Upper lobe of left lung (tissue), 6 donors: ENCODE results near the gene RFXAP. TPM values are rescaled to one million over a fixed set of nuclear protein-coding genes. Genes with fewer than 3 reads are reported as not detected.
"Not testable (repeated sequence)": the region's sequence is repeated elsewhere in the genome, so short reads cannot be mapped to it uniquely, and the experiment has no call there.

Experiments
- ATAC-seq, 2 donors: fragments of 200-7000 bp; cut with Tn5 transposase; one replicate each; pipeline ENCODE4 v1.9.1; 2022; ENCODE audit warnings: mild to moderate bottlenecking in 2 of 2, moderate library complexity in 2 of 2; ENCODE audit not compliant: low FRiP score in 2 of 2
- DNase-seq, 2 donors: peaks; one replicate each; pipeline ENCODE4 v3.0.0-alpha.2; 2019 to 2020
- H3K27ac ChIP-seq, 4 donors: fragments of 200-600 bp; sonication (generic); one replicate each; pipeline ENCODE4 v1.5.1; 2016 to 2019
- H3K27me3 ChIP-seq, 4 donors: fragments of 200-600 bp; sonication (generic); one replicate each; pipeline ENCODE4 v1.5.1; 2017 to 2019
- H3K36me3 ChIP-seq, 4 donors: fragments of 200-600 bp; sonication (generic); one replicate each; pipeline ENCODE4 v1.5.1; 2016 to 2019
- H3K4me1 ChIP-seq, 4 donors: fragments of 200-600 bp; sonication (generic); one replicate each; pipeline ENCODE4 v1.5.1; 2018 to 2019
- H3K4me3 ChIP-seq, 4 donors: fragments of 200-600 bp; sonication (generic); one replicate each; pipeline ENCODE4 v1.5.1; 2017 to 2019; ENCODE audit warnings: mild to moderate bottlenecking in 2 of 4, moderate library complexity in 1 of 4
- H3K9me3 ChIP-seq, 4 donors: fragments of 200-600 bp; sonication (generic); one replicate each; pipeline ENCODE4 v1.5.1; 2018 to 2019
- CTCF ChIP-seq, 6 experiments: fragments of 450-650 bp in 4 of 6; fragments of 200-600 bp in 2 of 6; sonication (generic) in 2 of 6; IDR thresholded peaks; one replicate each; pipeline ENCODE4 v1.5.1; 2016 to 2019; ENCODE audit warnings: antibody characterized with exemption in 6 of 6
- EP300 ChIP-seq, 4 donors: sonication (generic); formaldehyde crosslinking; IDR thresholded peaks; one replicate each; pipeline ENCODE4 v1.5.1; 2017; ENCODE audit warnings: antibody characterized with exemption in 4 of 4, control low read depth in 2 of 4
- POLR2A ChIP-seq, 4 donors: fragments of 450-650 bp; IDR thresholded peaks; one replicate each; pipeline ENCODE4 v1.5.1; 2016 to 2017; ENCODE audit warnings: antibody characterized with exemption in 4 of 4, mild to moderate bottlenecking in 2 of 4
- POLR2AphosphoS5 ChIP-seq, 2 donors: sonication (generic); formaldehyde crosslinking; IDR thresholded peaks; one replicate each; pipeline ENCODE4 v1.5.1; 2017; ENCODE audit warnings: antibody characterized with exemption in 2 of 2
- WGBS, 2 donors: methylation state at CpG; one replicate each; pipeline ENCODE4 v1.1.5; 2017 to 2018; 5-methylcytosine and 5-hydroxymethylcytosine counted together
- total RNA-seq, 6 donors: library from RNA; depleted of rRNA in 4 of 6; stranded (reverse); fragments of >200 nt in 4 of 6; gene quantifications; one replicate each; pipeline versions ENCODE4 v1.1.0 to v1.2.1, GENCODE V29; 2016 to 2021
- donor health status: DM: no; HTN: no; CAD: no; lungs with moderate emphysema.
- donor health status: DM: no; HTN: yes; CAD: no; lungs with severe emphysema.

Gene RFXAP
- total RNA-seq, 6 donors from 2014 or later: 4.3 to 12.0 (median 6.7) TPM

GRCh38 chr13:36774931-36775330 lies 44.1 kb upstream of the RFXAP start:
- H3K4me3 ChIP-seq: no peak overlapping the region
- H3K27me3 ChIP-seq: no peaks in the 10 kb centered on the region
- H3K9me3 ChIP-seq: no peaks in the 10 kb centered on the region
- no peaks in the 10 kb centered on the region for H3K4me1 ChIP-seq
- H3K36me3 ChIP-seq: no peaks in the 10 kb centered on the region
- no peak overlapping the region for H3K27ac ChIP-seq
- ATAC-seq (no peak), DNase-seq (no peak)
- 68 to 69% methylated on average over 5 of the region's 5 CpGs for WGBS, 2 donors
- TF ChIP-seq POLR2AphosphoS5 (IDR thresholded peaks at IDR 0.05): no peak

GRCh38 chr13:36776175-36776574 lies 42.8 kb upstream of the RFXAP start:
- Histone ChIP-seq H3K4me3 (no peak overlapping the region), H3K36me3 (no peaks in the 10 kb centered on the region), H3K27ac (no peak overlapping the region), H3K27me3 (no peaks in the 10 kb centered on the region), H3K4me1 (no peaks in the 10 kb centered on the region), H3K9me3 (no peaks in the 10 kb centered on the region)
- ATAC-seq (no peak), DNase-seq (no peak)
- TF ChIP-seq EP300 (IDR thresholded peaks at IDR 0.05) (no peak), POLR2A (IDR thresholded peaks at IDR 0.05) (no peak), POLR2AphosphoS5 (IDR thresholded peaks at IDR 0.05) (no peak), CTCF (IDR thresholded peaks at IDR 0.05) (no peak)

- H3K4me3 ChIP-seq: no peak overlapping the region
- ATAC-seq (no peak), DNase-seq (no peak)
- 25 to 32% methylated on average over 6 to 8 of the region's 8 CpGs for WGBS, 2 donors
- no peaks in the 10 kb centered on the region for H3K9me3 ChIP-seq
- H3K27ac ChIP-seq: no peak overlapping the region
- no peak for TF ChIP-seq POLR2AphosphoS5 (IDR thresholded peaks at IDR 0.05)
- TF ChIP-seq POLR2A (IDR thresholded peaks at IDR 0.05): no peak
- TF ChIP-seq CTCF (IDR thresholded peaks at IDR 0.05): no peak
- TF ChIP-seq EP300 (IDR thresholded peaks at IDR 0.05): no peak
- no peaks in the 10 kb centered on the region for H3K4me1 ChIP-seq
- no peaks in the 10 kb centered on the region for H3K36me3 ChIP-seq
- no peaks in the 10 kb centered on the region for H3K27me3 ChIP-seq
Observed at GRCh38 chr13:36778083-36778671, 40.8 kb upstream of the RFXAP start.

- no peaks in the 10 kb centered on the region for H3K27me3 ChIP-seq
- no peak for ATAC-seq
- TF ChIP-seq CTCF (IDR thresholded peaks at IDR 0.05): no peak
- no peak for TF ChIP-seq POLR2A (IDR thresholded peaks at IDR 0.05)
- TF ChIP-seq POLR2AphosphoS5 (IDR thresholded peaks at IDR 0.05): no peak
- no peak for TF ChIP-seq EP300 (IDR thresholded peaks at IDR 0.05)
- no peak overlapping the region for H3K27ac ChIP-seq
- H3K9me3 ChIP-seq: no peaks in the 10 kb centered on the region
- H3K36me3 ChIP-seq: no peaks in the 10 kb centered on the region
- 61 to 69% methylated on average over 3 of the region's 3 CpGs for WGBS, 2 donors
- no peak for DNase-seq
- H3K4me3 ChIP-seq: no peak overlapping the region
- no peaks in the 10 kb centered on the region for H3K4me1 ChIP-seq
Observed at GRCh38 chr13:36783890-36784289, 35.1 kb upstream of the RFXAP start.

- ATAC-seq, H3K27ac ChIP-seq, H3K36me3 ChIP-seq, H3K4me1 ChIP-seq, H3K4me3 ChIP-seq, DNase-seq, H3K9me3 ChIP-seq, H3K27me3 ChIP-seq: not testable (repeated sequence)
- 50 to 53% methylated on average over 4 of the region's 4 CpGs for WGBS, 2 donors
Observed at GRCh38 chr13:36786175-36786574, 32.8 kb upstream of the RFXAP start.

- no peaks in the 10 kb centered on the region for H3K36me3 ChIP-seq
- no peak overlapping the region for H3K4me3 ChIP-seq
- WGBS, 2 donors: 50 to 62% methylated on average over 3 of the region's 3 CpGs
- DNase-seq (no peak), ATAC-seq (no peak)
- no peaks in the 10 kb centered on the region for H3K4me1 ChIP-seq
- TF ChIP-seq POLR2A (IDR thresholded peaks at IDR 0.05): no peak
- no peak for TF ChIP-seq POLR2AphosphoS5 (IDR thresholded peaks at IDR 0.05)
- TF ChIP-seq CTCF (IDR thresholded peaks at IDR 0.05): no peak
- TF ChIP-seq EP300 (IDR thresholded peaks at IDR 0.05): no peak
- H3K27me3 ChIP-seq: no peaks in the 10 kb centered on the region
- H3K9me3 ChIP-seq: no peaks in the 10 kb centered on the region
- no peak overlapping the region for H3K27ac ChIP-seq
Observed at GRCh38 chr13:36787181-36787580, 31.8 kb upstream of the RFXAP start.
